H1 (cell line): ENCODE data around the gene NUMB. TPM values are rescaled to one million over a fixed set of nuclear protein-coding genes. Genes with fewer than 3 reads are reported as not detected.

Experiments used
- CTCF ChIA-PET: fragments of 300-600 bp; sonication (Branson Sonifier 250); formaldehyde crosslinking; loops from one replicate; lab custom pipeline; 2021; ENCODE audit not compliant: partially characterized antibody; lab: Charles Lee
- POLR2A ChIA-PET: fragments of 300-600 bp; sonication (Branson Sonifier 250); formaldehyde crosslinking; loops from one replicate; lab custom pipeline; 2021; ENCODE audit warnings: inconsistent platforms; ENCODE audit not compliant: partially characterized antibody; lab: Charles Lee
- DNase-seq, 2 experiments: peaks; one replicate each; pipeline versions ENCODE4 v3.0.0 to v3.0.0-alpha.2; 2010 to 2022; ENCODE audit warnings: low spot score in 2 of 2, low read depth in 1 of 2, mixed read lengths in 1 of 2
- FAIRE-seq: peaks from 2 replicates; lab custom pipeline; 2011; peaks lifted over from hg19 to GRCh38; lab: Jason Lieb, UNC
- H2AFZ ChIP-seq: 2 replicates; pipeline ENCODE4 v1.8.1; 2012; ENCODE audit warnings: low read length, inconsistent platforms
- H2AK5ac ChIP-seq: 2 replicates; pipeline ENCODE4 v1.6.1; 2013; ENCODE audit warnings: low read depth, low read length
- H2BK120ac ChIP-seq: replicated peaks from 2 replicates; pipeline ENCODE3; 2013; ENCODE audit warnings: low read depth, low read length, inconsistent platforms
- H2BK12ac ChIP-seq: 2 replicates; pipeline ENCODE4 v1.6.1; 2013; ENCODE audit warnings: low read depth, low read length
- H2BK15ac ChIP-seq: 2 replicates; pipeline ENCODE4 v1.6.1; 2013; ENCODE audit warnings: low read length
- H2BK20ac ChIP-seq: 2 replicates; pipeline ENCODE4 v1.6.1; 2013; ENCODE audit warnings: low read length
- H2BK5ac ChIP-seq: 2 replicates; pipeline ENCODE4 v1.6.1; 2013; ENCODE audit warnings: low read depth, low read length
- H3K14ac ChIP-seq: 2 replicates; pipeline ENCODE4 v1.6.1; 2013; ENCODE audit warnings: inconsistent platforms; ENCODE audit not compliant: insufficient read length
- H3K18ac ChIP-seq: 2 replicates; pipeline ENCODE4 v1.6.1; 2013; ENCODE audit warnings: low read length; ENCODE audit errors: extremely low read depth
- H3K23ac ChIP-seq: 2 replicates; pipeline ENCODE4 v1.6.1; 2013; ENCODE audit warnings: inconsistent platforms; ENCODE audit not compliant: insufficient read length
- H3K23me2 ChIP-seq: 2 replicates; pipeline ENCODE4 v1.6.1; 2013; ENCODE audit warnings: low read depth, low read length
- H3K27ac ChIP-seq: 2 replicates; pipeline ENCODE4 v1.6.1; 2011; ENCODE audit warnings: low read depth, low read length, inconsistent platforms
- H3K27me3 ChIP-seq, 4 experiments: replicated peaks in 1 of 4; 1 replicate in 1 of 4; 2 replicates in 3 of 4; pipeline versions ENCODE4 v1.6.1 to v1.8.1; 2011 to 2013; ENCODE audit warnings: low read length in 3 of 4, mild to moderate bottlenecking in 3 of 4, inconsistent platforms in 2 of 4, mixed read lengths in 2 of 4, moderate library complexity in 1 of 4; ENCODE audit not compliant: control insufficient read depth in 3 of 4, insufficient read depth in 3 of 4; ENCODE audit errors: extremely low read depth in 1 of 4
- H3K36me3 ChIP-seq, 4 experiments: 2 replicates each; pipeline versions ENCODE4 v1.6.1 to v1.8.1; 2011 to 2013; ENCODE audit warnings: mild to moderate bottlenecking in 4 of 4, low read length in 3 of 4, moderate library complexity in 2 of 4, control low read depth in 1 of 4, inconsistent platforms in 1 of 4; ENCODE audit not compliant: insufficient read depth in 4 of 4, control insufficient read depth in 2 of 4
- H3K4ac ChIP-seq: replicated peaks from 2 replicates; pipeline ENCODE3; 2013; ENCODE audit warnings: low read length, low read depth, mixed read lengths, inconsistent platforms; ENCODE audit not compliant: insufficient read length
- H3K4me1 ChIP-seq, 4 experiments: replicated peaks in 1 of 4; 1 replicate in 1 of 4; 2 replicates in 3 of 4; pipeline versions ENCODE4 v1.6.1 to v1.8.1; 2011 to 2013; ENCODE audit warnings: low read length in 3 of 4, inconsistent platforms in 2 of 4, mixed read lengths in 1 of 4; ENCODE audit not compliant: insufficient read depth in 4 of 4, control insufficient read depth in 3 of 4
- H3K4me2 ChIP-seq, 2 experiments: 2 replicates each; pipeline versions ENCODE4 v1.6.1 to v1.8.1; 2011 to 2013; ENCODE audit warnings: low read depth in 2 of 2, low read length in 2 of 2, control low read depth in 1 of 2, inconsistent platforms in 1 of 2, mild to moderate bottlenecking in 1 of 2; ENCODE audit not compliant: insufficient read depth in 1 of 2
- H3K4me3 ChIP-seq, 4 experiments: fragments of 200-600, 300-600 bp in 1 of 4; sonication (generic), shearing (Covaris generic), sonication (Bioruptor Twin) in 1 of 4; 2 replicates each; pipeline versions ENCODE4 v1.5.1 to v1.8.1; 2011 to 2016; ENCODE audit warnings: low read length in 4 of 4, low read depth in 3 of 4, control low read depth in 2 of 4, inconsistent platforms in 2 of 4, mild to moderate bottlenecking in 2 of 4, mixed read lengths in 1 of 4, moderate library complexity in 1 of 4; ENCODE audit not compliant: insufficient read depth in 2 of 4; ENCODE audit errors: extremely low read depth in 1 of 4
- H3K56ac ChIP-seq: replicated peaks from 2 replicates; pipeline ENCODE3; 2013; ENCODE audit warnings: low read depth, mild to moderate bottlenecking, mixed read lengths, low read length, inconsistent platforms; ENCODE audit not compliant: insufficient read length
- H3K79me1 ChIP-seq: 2 replicates; pipeline ENCODE4 v1.6.1; 2013; ENCODE audit warnings: low read depth, low read length, control low read depth
- H3K79me2 ChIP-seq, 2 experiments: 2 replicates each; pipeline versions ENCODE4 v1.6.1 to v1.8.1; 2012 to 2013; ENCODE audit warnings: low read length in 2 of 2, mild to moderate bottlenecking in 2 of 2, inconsistent platforms in 1 of 2; ENCODE audit not compliant: insufficient read depth in 2 of 2, control insufficient read depth in 1 of 2
- H3K9ac ChIP-seq, 4 experiments: replicated peaks in 1 of 4; 1 replicate in 1 of 4; 2 replicates in 3 of 4; pipeline versions ENCODE4 v1.6.1 to v1.8.1; 2011 to 2013; ENCODE audit warnings: low read depth in 3 of 4, low read length in 3 of 4, control low read depth in 2 of 4, mild to moderate bottlenecking in 2 of 4, moderate library complexity in 2 of 4, inconsistent platforms in 1 of 4; ENCODE audit errors: extremely low read depth in 1 of 4
- H3K9me3 ChIP-seq, 2 experiments: 2 replicates each; pipeline versions ENCODE4 v1.6.1 to v1.8.1; 2012 to 2013; ENCODE audit warnings: mild to moderate bottlenecking in 2 of 2, moderate library complexity in 2 of 2, control low read depth in 1 of 2, inconsistent platforms in 1 of 2, low read depth in 1 of 2, low read length in 1 of 2, mixed read lengths in 1 of 2; ENCODE audit not compliant: insufficient read depth in 2 of 2
- H4K20me1 ChIP-seq, 2 experiments: replicated peaks in 1 of 2; 2 replicates each; pipeline versions ENCODE3 to v1.8.1; 2011 to 2013; ENCODE audit warnings: inconsistent platforms in 2 of 2, low read length in 2 of 2, mild to moderate bottlenecking in 1 of 2; ENCODE audit not compliant: insufficient read depth in 2 of 2, control insufficient read depth in 1 of 2
- H4K5ac ChIP-seq: 2 replicates; pipeline ENCODE4 v1.6.1; 2013; ENCODE audit warnings: low read length, low read depth, mixed read lengths, inconsistent platforms; ENCODE audit not compliant: insufficient read length
- H4K8ac ChIP-seq: 2 replicates; pipeline ENCODE4 v1.8.0; 2013; ENCODE audit warnings: mild to moderate bottlenecking, moderate library complexity, low read length, inconsistent platforms; ENCODE audit not compliant: insufficient read depth; ENCODE audit errors: extremely low read depth
- H4K91ac ChIP-seq: replicated peaks from 2 replicates; pipeline ENCODE3; 2013; ENCODE audit warnings: low read length, mixed read lengths, inconsistent platforms; ENCODE audit not compliant: insufficient read length
- ASH2L ChIP-seq: fragments of 200-600, 300-600 bp; sonication (generic); IDR thresholded peaks from one replicate; pipeline ENCODE4 v1.7.1; 2017; ENCODE audit warnings: low read length
- ATF3 ChIP-seq: IDR thresholded peaks from 2 replicates; pipeline ENCODE4 v1.6.1; 2011; ENCODE audit warnings: low read depth, mild to moderate bottlenecking, low read length; ENCODE audit not compliant: insufficient read depth
- BRCA1 ChIP-seq: IDR thresholded peaks from 2 replicates; pipeline ENCODE4 v1.6.1; 2012; ENCODE audit warnings: low read depth, low read length, improper control_type of control experiment
- CREB1 ChIP-seq: IDR thresholded peaks from 2 replicates; pipeline ENCODE4 v1.6.1; 2012; ENCODE audit warnings: inconsistent platforms
- KDM1A ChIP-seq: fragments of 200-600, 300-600 bp; sonication (generic); IDR thresholded peaks from 2 replicates; pipeline ENCODE4 v1.7.1; 2016; ENCODE audit warnings: mild to moderate bottlenecking, low read length, borderline replicate concordance
- KDM4A ChIP-seq: IDR thresholded peaks from one replicate; pipeline ENCODE4 v1.7.1; 2012; ENCODE audit warnings: low read depth, mild to moderate bottlenecking, moderate library complexity, low read length, inconsistent platforms; ENCODE audit not compliant: severe bottlenecking
- MAX ChIP-seq: IDR thresholded peaks from 2 replicates; pipeline ENCODE4 v1.6.1; 2012; ENCODE audit warnings: inconsistent platforms
- NRF1 ChIP-seq: IDR thresholded peaks from 2 replicates; pipeline ENCODE4 v1.6.1; 2011; ENCODE audit warnings: mild to moderate bottlenecking, low read depth, low read length, improper control_type of control experiment
- RFX5 ChIP-seq: IDR thresholded peaks from 2 replicates; pipeline ENCODE4 v1.6.1; 2011; ENCODE audit warnings: low read depth, low read length, improper control_type of control experiment, borderline replicate concordance
- TAF1 ChIP-seq: IDR thresholded peaks from 2 replicates; pipeline ENCODE4 v1.6.1; 2011; ENCODE audit warnings: mild to moderate bottlenecking, low read depth, low read length
- USF2 ChIP-seq: IDR thresholded peaks from 2 replicates; pipeline ENCODE4 v1.6.1; 2011; ENCODE audit warnings: low read length, improper control_type of control experiment
- WGBS, 2 experiments: shearing (Covaris generic) in 1 of 2; methylation state at CpG; one replicate each; pipeline versions ENCODE4 v1.1.6 to v1.1.7; 2013 to 2015; ENCODE audit warnings: low lambda C conversion rate in 2 of 2, mixed read lengths in 2 of 2, inconsistent platforms in 1 of 2, low coverage in 1 of 2, missing lambda C conversion rate in 1 of 2; ENCODE audit not compliant: insufficient replicate concordance in 2 of 2, insufficient coverage in 1 of 2, insufficient read length in 1 of 2; ENCODE audit errors: extremely low coverage in 1 of 2, missing lambda C conversion rate in 1 of 2; 5-methylcytosine and 5-hydroxymethylcytosine counted together
- polyA plus RNA-seq, 7 experiments: library from polyadenylated mRNA; depleted of rRNA in 3 of 7; stranded (reverse) in 5 of 7; unstranded in 2 of 7; fragments of >200 nt in 5 of 7; fragments of 200-250 nt in 2 of 7; gene quantifications; 1 replicate in 5 of 7; 2 replicates in 1 of 7; 4 replicates in 1 of 7; pipeline versions ENCODE4 v1.2.1 to v1.2.3, GENCODE V29; 2011 to 2013; ENCODE audit warnings: missing spikeins in 2 of 7, mixed read lengths in 2 of 7
- total RNA-seq: library from RNA; stranded (reverse); fragmentation: NEBNext Ultra II Directional; extraction: Animal tissue kit (Norgen Biotek cat#: 25700); gene quantifications from 2 replicates; pipeline ENCODE4 v1.2.1, GENCODE V29; 2021

The NUMB gene
- total and polyA plus RNA-seq, 2 of the 8 experiments (the other 6 are each of a cell fraction or from before 2014, with no cell fraction given): 54.3 to 78.1 TPM

DNA sequence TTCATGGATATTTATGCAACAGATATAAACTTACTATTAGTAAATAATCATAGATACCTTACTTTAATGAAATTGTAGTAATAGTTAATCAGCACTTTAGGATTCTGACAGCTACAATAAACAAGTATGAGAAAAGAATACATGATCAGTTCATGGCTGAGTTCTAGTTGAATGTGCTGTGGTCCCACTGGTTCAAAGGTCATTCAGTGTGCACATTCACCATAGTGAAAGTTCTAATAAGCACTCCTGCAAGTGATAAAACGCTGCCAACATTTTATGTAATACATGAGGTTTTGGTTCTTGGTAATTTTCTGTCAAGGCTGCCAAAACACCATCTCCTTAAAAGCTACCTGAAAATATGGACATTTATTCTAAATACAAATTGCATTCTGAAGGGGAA is 92.6 kb downstream of the NUMB start:
- Histone ChIP-seq H3K27me3 (no peaks in the 10 kb centered on the region), H3K4me2 (no peak overlapping the region), H3K79me2 (no peaks in the 10 kb centered on the region; a peak in 1 of 4 replicates), H2BK120ac (no peak overlapping the region), H2AK5ac (no peak overlapping the region), H3K79me1 (no peaks in the 10 kb centered on the region), H2BK5ac (no peak overlapping the region), H3K56ac (no peak overlapping the region), H2BK12ac (no peak overlapping the region), H3K23ac (no peak overlapping the region), H3K9ac (no peak overlapping the region), H3K27ac (no peak overlapping the region), H3K4me3 (no peak overlapping the region), H4K8ac (no peak overlapping the region), H2AFZ (no peak overlapping the region), H3K9me3 (no peaks in the 10 kb centered on the region), H3K23me2 (no peaks in the 10 kb centered on the region), H3K18ac (no peak overlapping the region), H3K14ac (no peak overlapping the region), H4K91ac (no peak overlapping the region), H2BK15ac (no peak overlapping the region), H4K20me1 (no peaks in the 10 kb centered on the region), H3K4ac (no peak overlapping the region), H3K36me3 (no peaks in the 10 kb centered on the region), H3K4me1 (no peaks in the 10 kb centered on the region), H4K5ac (no peak overlapping the region), H2BK20ac (no peak overlapping the region)
- 96% methylated on average over 1 of the region's 1 CpG; no CpG with 5 or more reads in 1 of the 2 experiments for WGBS, 2 experiments
- CTCF ChIA-PET: interaction anchor here (0.9 kb wide), 1 partner anchor 70 kb away, joined by 3 read pairs; no protein-coding TSS in a partner anchor
- FAIRE-seq (no peak), DNase-seq (no peak)
- TF ChIP-seq USF2 (no peak), MAX (no peak), ASH2L (no peak), KDM1A (no peak), BRCA1 (no peak), TAF1 (no peak), NRF1 (no peak), CREB1 (no peak), KDM4A (no peak), ATF3 (no peak), RFX5 (no peak)
- POLR2A ChIA-PET: interaction anchor here (0.6 kb wide), 1 partner anchor 1084 kb away, joined by 3 read pairs; no protein-coding TSS in a partner anchor
